Sciatic nerve (tissue), 2 donors: ENCODE results near the gene C10orf90. TPM values are rescaled to one million over a fixed set of nuclear protein-coding genes. Genes with fewer than 3 reads are reported as not detected.

Source experiments
- ATAC-seq: fragments of 200-7000 bp; cut with Tn5 transposase; one replicate; pipeline ENCODE4 v1.9.1; 2020; ENCODE audit warnings: mild to moderate bottlenecking, moderate library complexity
- DNase-seq: peaks from one replicate; pipeline ENCODE4 v3.0.0-alpha.2; 2020; ENCODE audit warnings: low spot score
- intact Hi-C: fragments of 100-400 bp; cut with DNase I; formaldehyde crosslinking; loops from one replicate; pipeline ENCODE4 v1.14.2; 2022
- total RNA-seq: library from RNA; stranded (reverse); fragmentation: NEBNext Ultra II Directional; extraction: Animal tissue kit (Norgen Biotek cat#: 25700); gene quantifications from one replicate; pipeline ENCODE4 v1.2.1, GENCODE V29; 2021
- donor health status: DM: no; HTN: no; CAD: no.
- donor health status: DM: no; HTN: no; CAD: no.

Gene C10orf90
- total RNA-seq, 1 donor from 2014 or later, result not detected

- DNase-seq (no peak), ATAC-seq (no peak)
- intact Hi-C loops, result no loop called here
These were observed 214.6 kb downstream of the C10orf90 start for GRCh38 chr10:126455766-126456405.

- intact Hi-C loops, result no loop called here
- DNase-seq, result no peak
- ATAC-seq, result no peak
These were observed 215.3 kb downstream of the C10orf90 start for GRCh38 chr10:126455036-126455765.

GRCh38 chr10:126454045-126454751 is 216.3 kb downstream of the C10orf90 start:
- ATAC-seq (no peak), DNase-seq (no peak)
- intact Hi-C loops, result no loop called here

- intact Hi-C loops, result no loop called here
- ATAC-seq, result no peak
- no peak for DNase-seq
These were observed 218.2 kb downstream of the C10orf90 start for GRCh38 chr10:126452245-126452644.

GRCh38 chr10:126448091-126448490 is 222.4 kb downstream of the C10orf90 start:
- DNase-seq (no peak), ATAC-seq (no peak)
- intact Hi-C loops, result no loop called here

GRCh38 chr10:126439942-126440341 is 230.6 kb downstream of the C10orf90 start:
- intact Hi-C loops, result no loop called here
- ATAC-seq (no peak), DNase-seq (no peak)

GRCh38 chr10:126438407-126438783 is 232.1 kb downstream of the C10orf90 start:
- intact Hi-C loops, result no loop called here
- DNase-seq (no peak), ATAC-seq (no peak)

- intact Hi-C loops, result no loop called here
- DNase-seq (no peak), ATAC-seq (no peak)
These were observed 232.7 kb downstream of the C10orf90 start for GRCh38 chr10:126437635-126438406.

GRCh38 chr10:126434235-126434634 is 236.3 kb downstream of the C10orf90 start:
- DNase-seq, result no peak
- ATAC-seq, result no peak
- intact Hi-C loops, result no loop called here

GRCh38 chr10:126433351-126433750 is 237.1 kb downstream of the C10orf90 start:
- no peak for ATAC-seq
- intact Hi-C loops, result no loop called here
- no peak for DNase-seq

GRCh38 chr10:126432507-126432906 is 238.0 kb downstream of the C10orf90 start:
- intact Hi-C loops, result no loop called here
- ATAC-seq, result no peak

GRCh38 chr10:126431816-126432215 is 238.7 kb downstream of the C10orf90 start:
- ATAC-seq (no peak), DNase-seq (no peak)
- intact Hi-C loops, result no loop called here

More at GRCh38 chr10:126432507-126432906, 238.0 kb downstream of the C10orf90 start:
- no peak for DNase-seq

GRCh38 chr10:126430512-126430911 is 240.0 kb downstream of the C10orf90 start:
- intact Hi-C loops, result no loop called here
- no peak for DNase-seq
- ATAC-seq, result no peak

- ATAC-seq (no peak), DNase-seq (no peak)
- intact Hi-C loops, result no loop called here
These were observed 241.2 kb downstream of the C10orf90 start for GRCh38 chr10:126429275-126429674.

- intact Hi-C loops, result loop anchor here (2.0 kb wide), 1 partner anchor 33 kb away; no protein-coding TSS in a partner anchor
- DNase-seq (no peak), ATAC-seq (no peak)
These were observed 244.9 kb downstream of the C10orf90 start for GRCh38 chr10:126425489-126426065.

- intact Hi-C loops, result no loop called here
- ATAC-seq, result no peak
These were observed 245.5 kb downstream of the C10orf90 start for GRCh38 chr10:126425032-126425431.

GRCh38 chr10:126423732-126424491 is 246.6 kb downstream of the C10orf90 start:
- intact Hi-C loops, result no loop called here
- DNase-seq (no peak), ATAC-seq (no peak)

More at GRCh38 chr10:126425032-126425431, 245.5 kb downstream of the C10orf90 start:
- DNase-seq, result no peak

- intact Hi-C loops, result no loop called here
- ATAC-seq (no peak), DNase-seq (no peak)
These were observed 247.9 kb downstream of the C10orf90 start for GRCh38 chr10:126422567-126422966.
